ENCODE measurements around the gene EFCAB6. TPM values are rescaled to one million over a fixed set of nuclear protein-coding genes. Genes with fewer than 3 reads are reported as not detected.

EFCAB6 gene
- total and polyA plus RNA-seq, 4 donors: 0.14 to 2.1 (median 0.53) TPM

GRCh38 chr22:43515902-43516301 is 296.2 kb downstream of the EFCAB6 start:
- no peak for TF ChIP-seq REST (IDR thresholded peaks at IDR 0.05)
- Histone ChIP-seq H3K4me3 (ENCODE audit: low read depth in 1 of 3, low read length in 3 of 3) (no peak overlapping the region), H3K9ac (ENCODE audit: low read depth in 1 of 2, low read length in 2 of 2) (no peak overlapping the region), H3K27ac (ENCODE audit: low read depth in 1 of 2, low read length in 2 of 2) (no peak overlapping the region), H3K4me1 (ENCODE audit: control insufficient read depth in 4 of 4, insufficient read depth in 4 of 4, low read length in 3 of 4) (no peaks in the 10 kb centered on the region), H3K9me3 (ENCODE audit: control insufficient read depth in 4 of 4, low read length in 3 of 4) (no peaks in the 10 kb centered on the region), H3K27me3 (ENCODE audit: control insufficient read depth in 4 of 4, insufficient read depth in 4 of 4, low read length in 3 of 4) (no peaks in the 10 kb centered on the region), H3K36me3 (ENCODE audit: control insufficient read depth in 4 of 4, insufficient read depth in 3 of 4, low read depth in 1 of 4, low read length in 3 of 4) (no peaks in the 10 kb centered on the region)
- 64% methylated on average over 13 of the region's 13 CpGs for WGBS
- DNase-seq (ENCODE audit: low spot score): no peak

- Histone ChIP-seq H3K4me1 (ENCODE audit: control insufficient read depth in 4 of 4, insufficient read depth in 4 of 4, low read length in 3 of 4) (no peaks in the 10 kb centered on the region), H3K9ac (ENCODE audit: low read depth in 1 of 2, low read length in 2 of 2) (no peak overlapping the region), H3K27ac (ENCODE audit: low read depth in 1 of 2, low read length in 2 of 2) (no peak overlapping the region), H3K27me3 (ENCODE audit: control insufficient read depth in 4 of 4, insufficient read depth in 4 of 4, low read length in 3 of 4) (no peaks in the 10 kb centered on the region), H3K9me3 (ENCODE audit: control insufficient read depth in 4 of 4, low read length in 3 of 4) (no peaks in the 10 kb centered on the region), H3K36me3 (ENCODE audit: control insufficient read depth in 4 of 4, insufficient read depth in 3 of 4, low read depth in 1 of 4, low read length in 3 of 4) (no peaks in the 10 kb centered on the region), H3K4me3 (ENCODE audit: low read depth in 1 of 3, low read length in 3 of 3) (no peak overlapping the region)
- DNase-seq (ENCODE audit: low spot score): no peak
- TF ChIP-seq SP1 (IDR thresholded peaks at IDR 0.05): no peak
- TF ChIP-seq FOXA2 (IDR thresholded peaks at IDR 0.05): no peak
- no peak for TF ChIP-seq MAX (IDR thresholded peaks at IDR 0.05)
- TF ChIP-seq ATF3 (IDR thresholded peaks at IDR 0.05): no peak
- no peak for TF ChIP-seq FOXA1 (IDR thresholded peaks at IDR 0.05)
- no peak for TF ChIP-seq HNF4A (conservative IDR thresholded peaks at IDR 0.05)
- TF ChIP-seq YY1 (IDR thresholded peaks at IDR 0.05): no peak
- TF ChIP-seq REST (IDR thresholded peaks at IDR 0.05): no peak
- TF ChIP-seq JUND (IDR thresholded peaks at IDR 0.05): no peak
- no peak for TF ChIP-seq RXRA (IDR thresholded peaks at IDR 0.05)
- TF ChIP-seq RAD21 (IDR thresholded peaks at IDR 0.05): no peak
- TF ChIP-seq NR2F2 (IDR thresholded peaks at IDR 0.05): no peak
- 85% methylated on average over 8 of the region's 8 CpGs for whole genome bisulfite sequencing
Observed at GRCh38 chr22:43515411-43515810, 296.7 kb downstream of the EFCAB6 start.
